C4-2B (cell line): Measurements from ENCODE around the gene SLC11A2.

Source experiments
- ZFX ChIP-seq: fragments of 450-650 bp; IDR thresholded peaks from 2 replicates; pipeline ENCODE4 v1.6.1; 2017
- TF ChIP-seq, protein P1 (sequence below): fragments of 450-650 bp; conservative IDR thresholded peaks from 2 replicates; pipeline ENCODE4 v1.5.1; 2017; ENCODE audit warnings: mild to moderate bottlenecking

DNA sequence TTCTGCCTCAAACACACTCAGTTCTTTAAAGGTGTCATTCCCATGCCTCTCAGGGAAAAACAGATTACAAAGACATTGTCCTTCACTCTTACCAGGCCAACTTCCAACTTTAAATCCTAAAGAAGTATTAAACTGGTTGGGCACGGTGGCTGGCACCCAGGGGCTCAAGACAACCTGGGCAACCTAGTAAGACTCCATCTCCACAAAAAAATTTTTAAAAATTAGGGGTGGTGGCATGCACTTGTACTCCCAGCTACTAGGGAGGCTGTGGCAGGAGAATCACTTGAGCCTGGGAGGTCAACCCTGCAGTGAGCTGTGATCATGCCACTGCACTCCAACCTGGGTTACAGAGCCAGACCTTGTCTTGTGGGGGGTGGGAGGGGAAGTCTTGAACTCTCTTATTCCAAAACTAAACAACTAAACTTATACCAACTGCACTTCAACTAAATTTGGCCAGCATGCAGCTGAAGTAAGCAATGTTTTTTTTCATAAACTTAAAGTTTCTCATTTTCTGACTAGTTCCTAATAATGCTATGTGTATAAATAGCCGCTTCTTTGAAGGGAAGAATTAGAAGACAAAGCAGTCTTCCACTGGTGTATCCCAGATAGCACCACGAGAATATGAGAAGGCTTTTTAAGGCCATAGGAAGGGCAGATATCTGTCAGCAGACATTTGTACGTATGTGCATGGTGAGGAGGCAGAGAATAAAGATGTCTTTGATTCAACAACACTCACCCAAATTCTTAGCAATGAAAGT is 2.4 kb downstream of the SLC11A2 start:
- no peak for TF ChIP-seq ZFX
- TF ChIP-seq, protein P1, sequence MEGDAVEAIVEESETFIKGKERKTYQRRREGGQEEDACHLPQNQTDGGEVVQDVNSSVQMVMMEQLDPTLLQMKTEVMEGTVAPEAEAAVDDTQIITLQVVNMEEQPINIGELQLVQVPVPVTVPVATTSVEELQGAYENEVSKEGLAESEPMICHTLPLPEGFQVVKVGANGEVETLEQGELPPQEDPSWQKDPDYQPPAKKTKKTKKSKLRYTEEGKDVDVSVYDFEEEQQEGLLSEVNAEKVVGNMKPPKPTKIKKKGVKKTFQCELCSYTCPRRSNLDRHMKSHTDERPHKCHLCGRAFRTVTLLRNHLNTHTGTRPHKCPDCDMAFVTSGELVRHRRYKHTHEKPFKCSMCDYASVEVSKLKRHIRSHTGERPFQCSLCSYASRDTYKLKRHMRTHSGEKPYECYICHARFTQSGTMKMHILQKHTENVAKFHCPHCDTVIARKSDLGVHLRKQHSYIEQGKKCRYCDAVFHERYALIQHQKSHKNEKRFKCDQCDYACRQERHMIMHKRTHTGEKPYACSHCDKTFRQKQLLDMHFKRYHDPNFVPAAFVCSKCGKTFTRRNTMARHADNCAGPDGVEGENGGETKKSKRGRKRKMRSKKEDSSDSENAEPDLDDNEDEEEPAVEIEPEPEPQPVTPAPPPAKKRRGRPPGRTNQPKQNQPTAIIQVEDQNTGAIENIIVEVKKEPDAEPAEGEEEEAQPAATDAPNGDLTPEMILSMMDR, result no peak
